ENCODE data around the gene EIF4H.

Gene EIF4H

DNA sequence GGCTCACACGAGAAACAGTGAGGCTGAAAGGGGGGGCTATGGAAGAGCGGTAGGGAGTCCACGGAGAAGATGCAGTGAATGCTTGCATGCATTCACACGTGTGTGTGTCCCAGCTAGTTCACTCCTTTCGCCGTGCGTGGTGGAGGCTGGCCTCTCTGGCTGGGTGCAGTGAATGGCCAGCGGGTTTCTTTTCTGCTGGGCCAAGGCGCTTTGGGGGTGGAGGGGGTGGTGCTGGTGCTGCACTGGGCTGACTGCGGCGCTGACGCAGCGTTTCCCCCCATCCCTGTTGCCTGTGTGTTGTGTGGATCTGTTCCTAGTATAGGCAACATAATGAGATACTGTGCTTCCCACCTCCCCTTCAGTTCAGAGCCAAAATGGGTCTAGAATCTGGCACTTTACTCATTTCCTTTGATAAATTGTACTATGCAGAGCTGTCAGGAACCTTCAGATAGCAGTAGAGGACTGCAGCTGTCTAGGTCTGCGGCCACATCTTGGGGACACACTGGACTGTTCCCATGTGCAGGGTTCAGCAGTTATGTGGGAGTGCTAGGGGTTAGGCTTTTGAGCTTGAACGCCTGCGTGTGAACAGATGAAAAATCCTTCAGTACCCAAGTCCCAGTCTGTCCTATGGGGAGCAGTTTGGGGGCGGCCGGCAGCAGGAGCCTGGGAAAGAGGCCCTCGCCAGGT, 22.0 kb downstream of the EIF4H start:
- in situ Hi-C loops (cut with MboI; ENCODE audit: low sequenced_read_pairs) = loop anchor here (25.0 kb wide), 1 partner anchor 334 kb away; the partner anchor contains the start of gene TMEM270

DNA sequence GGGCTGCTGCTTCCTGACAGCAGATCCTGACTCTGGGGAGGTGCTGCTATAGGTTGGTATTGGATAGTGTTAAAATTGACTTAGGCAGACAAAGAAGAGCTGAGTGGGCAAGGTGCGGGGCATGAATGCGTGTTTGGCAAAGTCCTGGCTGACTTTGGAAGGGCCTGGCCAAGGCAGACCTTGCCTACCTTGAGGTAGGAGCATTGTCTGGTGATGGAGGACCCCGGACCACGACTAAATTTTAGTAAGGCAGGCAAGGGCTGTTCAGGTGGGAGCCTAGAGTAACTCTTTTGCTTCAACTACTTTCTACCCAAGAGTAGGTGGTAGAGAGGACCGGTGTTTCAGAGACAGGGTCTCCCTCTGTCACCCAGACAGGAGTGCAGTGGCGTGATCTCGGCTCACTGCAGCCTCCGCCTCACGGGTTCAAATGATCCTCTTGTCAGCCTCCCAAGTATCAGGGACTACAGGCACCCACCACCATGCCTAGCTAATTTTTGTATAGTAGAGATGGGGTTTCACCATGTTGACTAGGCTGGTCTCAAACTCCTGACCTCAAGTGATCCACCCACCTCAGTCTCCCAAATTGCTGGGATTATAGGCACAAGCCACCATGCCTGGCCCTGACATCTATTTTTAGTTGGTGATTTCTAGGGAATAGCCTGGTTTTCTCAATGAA, 23.4 kb downstream of the EIF4H start:
- in situ Hi-C loops (cut with MboI; ENCODE audit: low sequenced_read_pairs) = loop anchor here (25.0 kb wide), 1 partner anchor 335 kb away; the partner anchor contains the start of gene TMEM270

DNA sequence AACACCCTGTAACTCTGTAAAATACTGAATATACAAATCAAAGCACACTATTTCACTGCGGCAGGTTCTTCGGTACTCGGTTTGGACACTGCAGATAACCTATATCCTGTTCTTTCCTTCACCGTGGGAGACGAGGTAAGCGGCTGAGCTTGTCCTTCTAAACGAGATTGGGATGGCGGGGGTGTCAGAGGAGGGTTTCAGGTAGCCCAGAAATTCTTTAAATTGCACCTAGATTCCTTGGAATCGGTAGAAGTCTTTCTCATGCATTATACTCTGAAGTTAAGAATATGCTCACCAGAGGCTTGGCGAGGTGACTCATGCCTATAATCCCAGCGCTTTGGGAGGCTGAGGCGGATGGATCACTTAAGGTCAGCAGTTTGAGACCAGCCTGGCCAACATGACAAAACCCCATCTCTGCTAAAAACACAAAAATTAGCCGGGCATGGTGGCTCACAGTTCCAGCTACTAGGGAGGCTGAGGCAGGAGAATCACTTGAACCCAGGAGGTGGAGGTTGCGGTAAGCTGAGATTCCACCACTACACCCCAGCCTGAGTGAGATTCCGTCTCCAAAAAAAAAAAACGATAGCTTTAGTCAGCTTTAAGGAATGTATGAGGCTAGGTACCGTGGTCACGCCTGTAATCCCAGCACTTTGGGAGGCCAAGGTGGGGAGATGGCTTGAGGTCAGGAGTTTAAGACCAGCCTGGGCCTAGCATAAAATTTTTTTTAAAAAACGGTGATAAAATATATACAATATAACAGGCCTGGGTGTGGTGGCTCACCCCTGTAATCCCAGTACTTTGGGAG, 25.6 kb downstream of the EIF4H start:
- in situ Hi-C loops (cut with MboI; ENCODE audit: low sequenced_read_pairs) = loop anchor here (10.0 to 25.0 kb wide), 3 partner anchors 125 to 337 kb away; partner anchors contain the start of gene TMEM270

DNA sequence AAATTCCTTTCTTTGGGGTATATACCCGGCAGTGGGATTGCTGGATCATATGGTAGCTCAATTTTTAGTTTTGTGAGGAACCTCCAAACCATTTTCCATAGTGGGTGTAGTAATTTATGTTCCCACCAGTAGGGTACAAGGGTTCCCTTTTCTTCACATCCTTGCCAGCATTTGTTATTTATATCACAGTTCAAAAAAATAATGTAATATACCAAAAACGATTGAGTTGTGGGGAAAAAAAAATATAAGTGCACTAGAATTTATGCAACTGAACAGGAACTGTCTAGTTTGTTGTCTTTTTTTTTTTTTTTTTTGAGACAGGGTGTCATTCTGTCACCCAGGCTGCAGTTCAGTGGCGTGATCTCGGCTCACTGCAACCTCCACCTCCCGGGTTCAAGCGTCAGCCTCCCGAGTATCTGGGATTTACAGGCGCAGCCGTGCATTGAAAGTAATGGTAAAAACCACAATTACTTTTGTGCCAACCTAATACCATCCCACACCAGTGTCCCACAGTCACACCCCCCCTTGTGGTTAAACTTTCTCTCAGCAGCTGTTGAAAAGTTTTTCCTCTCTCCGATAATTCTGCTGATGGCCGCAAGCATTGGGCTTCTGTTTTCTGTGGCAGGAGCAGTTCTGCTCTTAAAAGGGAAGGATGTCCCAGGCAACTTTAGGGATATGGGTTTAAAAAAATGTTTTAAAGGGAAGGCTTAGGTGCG, 28.8 kb downstream of the EIF4H start:
- in situ Hi-C loops (cut with MboI; ENCODE audit: low sequenced_read_pairs) = loop anchor here (10.0 kb wide), 2 partner anchors 128 to 202 kb away; no protein-coding TSS in a partner anchor

DNA sequence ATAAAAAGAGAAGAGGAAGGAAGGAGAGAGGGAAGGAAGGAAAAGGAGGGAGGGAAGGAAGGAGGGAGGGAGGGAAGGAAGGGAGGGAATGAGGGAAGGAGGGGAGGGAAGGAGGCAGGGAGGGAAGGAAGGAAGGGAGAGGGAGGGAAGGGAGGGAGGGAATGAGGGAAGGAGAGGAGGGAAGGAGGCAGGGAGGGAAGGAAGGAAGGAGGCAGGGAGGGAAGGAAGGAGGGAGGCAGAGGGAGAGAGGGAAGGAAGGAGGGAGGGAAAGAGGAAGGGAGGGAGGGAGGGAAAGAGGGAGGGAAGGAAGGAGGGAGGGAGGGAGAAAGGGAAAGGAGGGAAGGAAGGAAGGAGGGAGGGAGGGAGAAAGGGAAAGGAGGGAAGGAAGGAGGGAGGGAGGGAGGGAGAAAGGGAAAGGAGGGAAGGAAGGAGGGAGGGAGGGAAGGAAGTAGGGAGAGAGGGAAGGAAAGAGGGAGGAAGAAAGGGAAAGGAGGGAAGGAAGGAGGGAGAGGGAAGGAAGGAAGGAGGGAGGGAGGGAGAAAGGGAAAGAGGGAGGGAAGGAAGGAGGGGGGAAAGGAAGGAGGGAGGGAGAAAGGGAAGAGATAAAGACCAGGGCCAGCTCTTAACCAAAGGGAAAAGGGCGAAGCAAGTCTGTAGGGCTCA, 29.9 kb downstream of the EIF4H start:
- in situ Hi-C loops (cut with MboI; ENCODE audit: low sequenced_read_pairs) = loop anchor here (10.0 kb wide), 2 partner anchors 129 to 201 kb away; no protein-coding TSS in a partner anchor

DNA sequence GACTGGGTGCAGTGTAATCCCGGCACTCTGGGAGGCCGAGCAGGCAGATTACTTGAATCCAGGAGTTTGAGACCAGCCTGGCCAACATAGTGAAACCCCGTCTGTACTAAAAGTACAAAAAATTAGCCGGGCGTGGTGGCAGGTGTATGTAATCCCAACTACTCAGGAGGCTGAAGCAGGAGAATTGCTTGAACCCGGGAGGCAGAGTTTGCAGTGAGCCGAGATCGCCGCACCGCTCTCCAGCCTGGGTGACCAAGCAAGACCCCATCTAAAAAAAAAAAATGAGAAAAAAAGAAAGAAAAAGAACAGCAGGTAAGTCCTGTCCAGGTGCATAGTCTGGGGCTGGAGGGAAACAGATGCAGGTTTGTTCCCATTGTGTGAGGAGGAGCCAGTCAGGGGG, 31.9 kb downstream of the EIF4H start:
- in situ Hi-C loops (cut with MboI; ENCODE audit: low sequenced_read_pairs) = loop anchor here (10.0 kb wide), 2 partner anchors 131 to 199 kb away; no protein-coding TSS in a partner anchor

DNA sequence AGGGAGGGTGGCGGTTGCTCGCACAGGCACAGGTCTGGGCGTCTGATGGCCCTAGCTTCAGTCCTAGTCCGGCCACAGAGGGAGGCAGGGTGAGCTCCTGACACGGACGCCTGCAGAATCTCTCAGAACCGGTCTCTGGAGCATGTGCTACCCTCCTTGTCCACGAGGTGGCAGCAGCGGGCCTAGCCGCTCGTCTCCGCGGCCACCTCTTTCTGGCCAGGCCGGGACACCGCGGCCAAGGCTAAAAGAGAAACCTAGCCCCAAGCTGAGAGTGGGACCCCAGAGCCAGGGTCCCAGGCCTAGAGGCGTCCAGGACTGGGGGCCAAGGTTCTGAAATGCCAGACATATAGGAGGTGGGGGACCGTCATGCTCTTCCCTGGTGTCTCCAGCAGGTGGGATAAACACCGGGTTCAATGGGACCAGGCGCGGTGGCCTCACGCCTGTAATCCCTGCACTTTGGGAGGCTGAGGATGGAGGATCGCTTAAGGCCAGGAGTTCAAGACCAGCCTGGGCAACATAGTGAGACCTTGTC, 32.5 kb downstream of the EIF4H start:
- in situ Hi-C loops (cut with MboI; ENCODE audit: low sequenced_read_pairs) = loop anchor here (10.0 kb wide), 2 partner anchors 132 to 198 kb away; no protein-coding TSS in a partner anchor

DNA sequence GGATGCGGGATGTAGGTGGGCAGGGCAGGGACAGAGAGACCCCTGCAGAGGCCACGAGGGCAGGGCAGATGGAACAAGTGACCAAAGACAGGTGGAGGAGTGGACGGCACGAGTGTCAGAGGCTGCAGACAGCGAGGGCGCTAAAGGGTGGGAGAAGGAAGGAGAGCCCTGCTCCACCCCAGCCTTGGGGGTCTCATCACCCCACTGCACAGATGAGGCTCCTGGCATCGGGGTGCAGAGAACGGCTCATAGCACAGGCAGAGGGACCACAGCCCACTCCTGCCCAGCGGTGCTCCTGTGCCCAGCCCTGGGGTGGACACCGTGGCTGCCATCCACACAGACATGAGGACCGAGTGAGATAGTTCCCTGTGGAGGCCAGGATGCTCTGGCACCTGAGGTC, 33.4 kb downstream of the EIF4H start:
- in situ Hi-C loops (cut with MboI; ENCODE audit: low sequenced_read_pairs) = loop anchor here (10.0 kb wide), 2 partner anchors 133 to 197 kb away; no protein-coding TSS in a partner anchor

DNA sequence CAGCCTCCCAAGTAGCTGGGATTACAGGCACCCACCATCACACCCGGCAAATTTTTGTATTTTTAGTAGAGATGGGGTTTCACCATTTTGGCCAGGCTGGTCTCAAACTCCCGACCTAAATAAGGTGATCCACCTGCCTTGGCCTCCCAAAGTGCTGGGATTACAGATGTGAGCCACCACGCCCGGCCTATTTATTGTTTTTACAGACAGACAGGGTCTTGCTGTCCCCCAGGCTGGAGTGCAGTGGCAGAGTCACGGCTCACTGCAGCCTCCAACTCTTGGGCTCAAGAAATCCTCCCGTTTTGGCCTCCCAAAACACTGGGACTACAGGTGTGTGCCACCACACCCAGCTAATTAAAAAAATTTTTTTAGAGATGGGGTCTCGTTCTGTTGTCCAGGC, 34.1 kb downstream of the EIF4H start:
- in situ Hi-C loops (cut with MboI; ENCODE audit: low sequenced_read_pairs) = loop anchor here (10.0 kb wide), 2 partner anchors 133 to 197 kb away; no protein-coding TSS in a partner anchor

DNA sequence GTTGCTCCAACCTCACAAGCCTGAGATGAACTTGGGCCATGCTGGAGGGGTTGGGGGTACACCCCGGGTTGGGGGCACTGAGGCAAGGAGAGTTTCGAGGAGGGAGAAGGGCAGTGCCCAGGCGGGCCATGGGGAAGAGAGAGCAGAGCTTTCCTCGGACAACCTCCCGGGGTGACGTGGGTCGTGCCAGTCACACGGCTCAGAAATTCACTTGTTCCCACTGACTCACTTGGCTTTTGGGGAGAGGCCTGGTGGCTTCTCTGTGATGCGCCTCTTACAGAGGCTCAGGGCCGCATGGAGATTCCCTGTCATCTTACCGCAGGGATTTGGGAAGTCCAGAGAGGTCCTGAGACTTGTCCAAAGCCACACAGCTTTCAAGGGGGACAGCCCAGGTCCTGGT, 38.5 kb downstream of the EIF4H start:
- in situ Hi-C loops (cut with MboI; ENCODE audit: low sequenced_read_pairs) = no loop called here

DNA sequence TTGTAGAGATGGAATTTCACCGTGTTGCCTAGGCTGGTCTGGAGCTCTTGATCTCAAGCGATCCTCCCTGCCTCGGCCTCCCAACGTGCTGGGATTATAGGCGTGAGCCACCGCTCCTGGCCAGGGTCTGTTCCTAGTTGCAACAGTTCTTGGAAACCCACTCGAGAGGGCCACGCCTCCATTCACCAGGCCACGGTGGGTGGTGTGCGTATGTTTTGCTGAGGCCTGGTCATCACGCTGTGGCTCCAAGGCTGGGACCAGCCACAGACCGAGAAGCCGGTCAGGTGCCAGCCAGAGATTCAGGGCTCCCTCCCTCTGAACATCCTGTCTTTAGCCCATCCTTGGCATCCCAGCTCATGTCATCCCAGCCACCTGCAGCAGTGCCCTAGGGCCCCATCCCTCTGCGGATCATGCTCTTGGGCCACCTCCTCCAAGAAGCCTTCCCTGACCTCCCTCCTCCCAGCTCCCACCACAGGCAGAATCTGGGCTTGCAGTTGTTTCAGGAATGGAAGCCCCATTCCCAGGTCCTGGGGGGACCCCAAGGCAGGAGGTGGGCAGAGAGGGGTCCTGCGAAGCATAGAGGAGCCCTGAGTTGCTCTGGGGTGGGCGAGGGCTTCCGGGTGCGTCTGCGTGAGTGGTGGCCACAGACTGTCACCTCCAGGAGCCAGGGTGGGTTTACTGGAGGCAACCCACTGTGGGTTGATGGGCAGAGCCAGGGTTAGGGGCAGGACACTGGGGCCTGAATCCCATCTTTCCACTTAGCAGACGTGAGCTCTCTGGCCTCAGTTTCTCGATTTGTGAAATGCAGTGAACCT, 40.9 kb downstream of the EIF4H start:
- in situ Hi-C loops (cut with MboI; ENCODE audit: low sequenced_read_pairs) = no loop called here

DNA sequence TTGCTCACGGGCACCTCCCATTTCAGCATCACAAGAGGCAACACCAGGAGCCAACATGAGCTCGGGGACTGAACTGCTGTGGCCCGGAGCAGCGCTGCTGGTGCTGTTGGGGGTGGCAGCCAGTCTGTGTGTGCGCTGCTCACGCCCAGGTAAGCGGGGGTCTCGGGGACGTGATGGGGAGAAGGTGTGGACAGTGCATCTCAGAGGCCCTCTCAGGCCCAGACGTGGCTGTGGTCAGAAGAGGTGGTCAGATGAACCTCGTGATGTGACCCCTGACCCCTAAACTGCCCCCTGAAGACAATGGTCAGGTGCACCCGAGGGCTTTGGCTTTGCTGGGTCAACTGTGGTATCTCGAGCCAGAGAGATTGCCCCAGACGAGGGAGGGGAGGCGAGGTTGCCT, 41.8 kb downstream of the EIF4H start:
- in situ Hi-C loops (cut with MboI; ENCODE audit: low sequenced_read_pairs) = no loop called here

DNA sequence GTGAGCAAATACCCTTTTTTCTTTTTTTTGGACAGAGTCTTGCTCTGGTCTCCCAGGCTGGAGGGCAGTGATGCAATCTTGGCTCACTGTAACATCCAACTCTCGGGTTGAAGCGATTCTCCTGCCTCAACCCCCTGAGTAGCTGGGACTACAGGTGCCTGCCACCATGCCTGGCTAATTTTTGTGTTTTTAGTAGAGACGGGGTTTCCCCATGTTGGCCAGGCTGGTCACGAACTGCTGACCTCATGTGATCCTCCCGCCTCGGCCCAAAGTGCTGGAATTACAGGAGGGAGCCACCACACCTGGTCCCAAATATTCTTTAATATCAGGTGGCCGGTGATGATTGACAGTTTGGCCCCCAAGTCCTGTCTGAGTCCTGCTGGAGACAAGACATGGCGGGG, 42.2 kb downstream of the EIF4H start:
- in situ Hi-C loops (cut with MboI; ENCODE audit: low sequenced_read_pairs) = no loop called here

DNA sequence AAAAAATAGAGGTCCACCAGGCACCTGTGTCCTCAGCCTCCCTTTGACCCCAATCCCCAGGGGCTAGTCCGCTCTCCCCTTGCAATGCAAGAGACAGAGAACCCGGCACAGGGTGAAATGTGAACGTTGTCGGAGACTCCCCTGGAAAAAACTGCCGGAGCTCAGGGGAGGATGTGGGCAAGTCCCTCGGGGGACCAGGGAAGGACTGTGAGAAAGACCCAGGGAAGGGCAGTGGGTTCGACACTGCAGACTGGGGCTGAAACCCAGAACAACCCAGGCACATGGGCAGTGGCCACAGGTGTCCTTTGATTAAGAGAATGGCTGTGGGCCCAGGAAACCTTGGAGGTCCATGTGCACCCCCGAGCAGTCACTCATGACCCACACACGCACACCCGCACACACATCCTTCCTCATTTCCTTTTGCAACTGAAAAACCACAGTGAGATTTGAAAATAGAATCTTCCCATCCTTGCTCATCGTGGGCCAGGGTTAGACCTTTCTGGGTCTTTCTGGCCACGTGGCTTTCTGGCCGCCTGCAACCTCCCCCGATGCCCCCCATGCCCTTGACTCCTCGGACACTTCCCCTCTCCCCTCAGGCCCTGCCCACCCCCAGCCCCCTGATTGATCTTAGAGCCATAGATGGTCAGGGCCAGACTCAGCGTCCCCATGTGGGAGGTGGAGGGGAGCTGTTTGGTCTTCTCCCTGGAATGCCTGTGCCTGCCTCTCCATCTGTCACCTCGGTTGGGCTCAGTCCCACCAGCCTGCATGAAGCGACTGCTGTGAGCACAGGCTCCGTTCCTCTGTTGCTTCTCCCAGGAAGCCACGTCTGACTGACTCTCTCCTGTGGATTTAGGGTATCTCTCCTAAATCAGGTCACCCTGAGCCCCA, 43.5 kb downstream of the EIF4H start:
- in situ Hi-C loops (cut with MboI; ENCODE audit: low sequenced_read_pairs) = no loop called here

DNA sequence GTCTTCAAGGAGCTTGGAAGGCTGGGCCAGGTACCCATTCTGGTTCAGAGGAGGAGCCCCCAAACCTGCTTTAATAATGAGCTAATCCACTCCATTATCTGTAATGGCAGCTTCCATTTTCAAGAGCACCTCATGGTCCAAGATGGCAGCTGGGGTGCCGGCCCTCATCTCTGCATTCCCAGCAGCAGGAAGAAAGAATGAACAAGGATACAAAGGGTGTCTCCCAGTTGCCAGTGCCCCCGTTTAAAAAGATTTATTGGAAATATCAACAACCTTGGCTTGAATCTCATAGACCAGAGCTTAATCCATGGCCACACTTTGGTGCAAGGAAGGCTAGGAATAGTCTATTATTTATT, 44.2 kb downstream of the EIF4H start:
- in situ Hi-C loops (cut with MboI; ENCODE audit: low sequenced_read_pairs) = no loop called here

DNA sequence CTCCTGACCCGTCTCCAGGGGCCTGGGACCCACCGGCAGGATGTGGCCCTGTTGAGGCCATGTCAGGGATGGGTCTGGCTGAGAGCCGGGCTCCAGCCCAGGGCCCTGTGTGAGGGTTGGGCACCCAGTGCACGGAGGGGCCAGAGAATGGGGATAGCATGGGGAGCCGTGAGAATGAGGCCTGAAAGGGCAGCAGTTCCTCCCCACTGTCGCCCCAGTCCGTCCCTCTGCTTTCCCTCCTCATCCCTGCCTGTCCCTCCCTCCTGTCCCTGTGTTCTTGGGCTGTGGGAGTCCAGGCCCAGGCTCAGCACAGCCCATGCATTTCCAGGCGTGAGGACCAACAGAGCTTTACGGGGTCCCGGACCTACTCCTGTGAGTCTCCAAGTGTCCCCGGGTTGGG, 45.3 kb downstream of the EIF4H start:
- in situ Hi-C loops (cut with MboI; ENCODE audit: low sequenced_read_pairs) = no loop called here

DNA sequence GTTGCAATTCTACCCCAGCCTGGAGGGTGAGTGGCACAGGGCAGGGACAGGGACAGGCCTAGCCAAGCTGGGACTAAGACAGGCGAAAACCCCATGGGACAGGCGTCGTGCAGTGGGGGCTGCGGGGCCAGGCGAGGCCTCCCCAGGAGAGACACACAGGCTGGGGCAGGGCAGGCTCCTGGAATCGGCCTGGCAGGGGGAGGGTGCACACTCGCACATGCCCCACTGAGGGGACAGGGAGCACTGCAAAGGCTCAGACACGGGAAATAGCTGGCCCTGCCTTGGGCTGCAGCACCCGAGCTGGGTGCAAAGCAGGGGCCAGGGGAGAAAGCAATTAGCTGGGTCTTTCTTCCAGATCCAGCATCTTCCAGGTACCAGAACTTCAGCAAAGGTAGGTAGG, 46.1 kb downstream of the EIF4H start:
- in situ Hi-C loops (cut with MboI; ENCODE audit: low sequenced_read_pairs) = no loop called here

DNA sequence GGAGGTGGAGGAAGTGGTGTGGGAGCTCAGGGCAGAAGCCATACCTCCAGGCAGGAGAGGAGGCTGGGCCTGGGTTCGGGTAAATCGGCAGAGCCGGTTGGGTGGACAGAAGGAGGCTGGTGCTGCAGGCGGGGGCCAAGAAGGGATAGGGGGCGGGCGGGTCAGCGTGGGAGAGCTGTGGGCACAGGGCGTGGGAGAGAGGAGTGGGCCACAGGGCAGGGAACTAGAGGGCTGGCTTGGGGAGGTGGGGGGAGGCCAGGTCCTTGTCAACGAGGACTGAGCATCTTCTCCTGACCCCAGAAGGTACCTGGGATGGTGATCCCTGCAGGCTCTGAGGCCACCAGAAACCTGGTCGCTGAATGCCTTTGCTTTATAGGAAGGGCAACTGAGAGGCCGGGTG, 47.6 kb downstream of the EIF4H start:
- in situ Hi-C loops (cut with MboI; ENCODE audit: low sequenced_read_pairs) = no loop called here
